H1 (cell line): ENCODE results near the gene DDHD1. TPM values are rescaled to one million over a fixed set of nuclear protein-coding genes. Genes with fewer than 3 reads are reported as not detected.

ENCODE experiments used
- CHD7 ChIP-seq: fragments of 300-600 bp; sonication (generic); IDR thresholded peaks from 2 replicates; pipeline ENCODE4 v1.7.1; 2012; ENCODE audit warnings: low read length, moderate library complexity, mild to moderate bottlenecking, inconsistent platforms; ENCODE audit not compliant: insufficient replicate concordance
- polyA plus RNA-seq, 7 experiments: library from polyadenylated mRNA; depleted of rRNA in 3 of 7; stranded (reverse) in 5 of 7; unstranded in 2 of 7; fragments of >200 nt in 5 of 7; fragments of 200-250 nt in 2 of 7; gene quantifications; 1 replicate in 5 of 7; 2 replicates in 1 of 7; 4 replicates in 1 of 7; pipeline versions ENCODE4 v1.2.1 to v1.2.3, GENCODE V29; 2011 to 2013; ENCODE audit warnings: missing spikeins in 2 of 7, mixed read lengths in 2 of 7
- total RNA-seq: library from RNA; stranded (reverse); fragmentation: NEBNext Ultra II Directional; extraction: Animal tissue kit (Norgen Biotek cat#: 25700); gene quantifications from 2 replicates; pipeline ENCODE4 v1.2.1, GENCODE V29; 2021

Gene DDHD1
- total and polyA plus RNA-seq, 2 of the 8 experiments (the other 6 are each of a cell fraction or from before 2014, with no cell fraction given), result 3.6 to 16.0 TPM

GRCh38 chr14:53023325-53023724 lies 129.8 kb downstream of the DDHD1 start (continued):
- TF ChIP-seq CHD7, result no peak
- TF ChIP-seq, all 59 proteins: peak for 0
